AG09319 (cell line): Measurements from ENCODE around the gene NPC1.

ENCODE experiments used
- DNase-seq: peaks from one replicate; pipeline ENCODE4 v3.0.0-alpha.2; 2010; ENCODE audit warnings: low read depth; ENCODE audit errors: extremely low read depth
- TF ChIP-seq, protein P1 (sequence below): IDR thresholded peaks from 2 replicates; pipeline ENCODE4 v1.5.1; 2011; ENCODE audit warnings: low read depth, mild to moderate bottlenecking, inconsistent platforms, low read length, moderate library complexity

The NPC1 gene

DNA sequence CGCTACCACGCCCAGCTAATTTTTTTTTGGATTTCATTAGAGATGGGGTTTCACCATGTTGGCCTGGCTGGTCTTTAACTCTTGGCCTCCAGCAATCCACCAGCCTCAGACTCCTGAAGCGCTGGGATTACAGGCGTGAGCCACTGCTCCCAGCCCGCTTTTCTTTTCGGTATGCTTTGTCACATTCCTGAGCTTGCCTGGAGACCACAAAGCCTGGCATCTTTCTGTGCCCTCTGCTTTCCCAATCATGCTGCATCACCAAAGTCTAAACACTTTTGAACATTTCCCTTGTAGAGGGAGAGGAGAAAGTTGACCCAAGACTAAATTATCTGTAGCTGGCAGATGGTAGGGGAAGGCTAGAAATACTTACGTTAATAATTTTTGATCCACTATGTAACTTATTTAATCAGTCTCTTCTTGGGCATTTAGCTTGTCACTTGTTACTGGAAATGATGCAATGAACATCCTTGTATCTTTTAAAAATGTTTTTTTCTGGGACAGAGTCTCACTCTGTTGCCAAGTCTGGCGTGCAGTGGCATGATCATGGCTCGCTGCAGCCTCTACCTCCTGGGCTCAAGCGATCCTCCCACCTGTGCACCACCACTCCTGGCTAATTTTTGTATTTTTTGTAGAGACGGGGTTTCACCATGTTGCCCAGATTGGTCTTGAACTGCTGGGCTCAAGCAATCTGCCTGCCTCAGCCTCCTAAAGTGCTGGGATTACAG is 2.7 kb upstream of the NPC1 start:
- DNase-seq: no peak
- TF ChIP-seq, protein P1, sequence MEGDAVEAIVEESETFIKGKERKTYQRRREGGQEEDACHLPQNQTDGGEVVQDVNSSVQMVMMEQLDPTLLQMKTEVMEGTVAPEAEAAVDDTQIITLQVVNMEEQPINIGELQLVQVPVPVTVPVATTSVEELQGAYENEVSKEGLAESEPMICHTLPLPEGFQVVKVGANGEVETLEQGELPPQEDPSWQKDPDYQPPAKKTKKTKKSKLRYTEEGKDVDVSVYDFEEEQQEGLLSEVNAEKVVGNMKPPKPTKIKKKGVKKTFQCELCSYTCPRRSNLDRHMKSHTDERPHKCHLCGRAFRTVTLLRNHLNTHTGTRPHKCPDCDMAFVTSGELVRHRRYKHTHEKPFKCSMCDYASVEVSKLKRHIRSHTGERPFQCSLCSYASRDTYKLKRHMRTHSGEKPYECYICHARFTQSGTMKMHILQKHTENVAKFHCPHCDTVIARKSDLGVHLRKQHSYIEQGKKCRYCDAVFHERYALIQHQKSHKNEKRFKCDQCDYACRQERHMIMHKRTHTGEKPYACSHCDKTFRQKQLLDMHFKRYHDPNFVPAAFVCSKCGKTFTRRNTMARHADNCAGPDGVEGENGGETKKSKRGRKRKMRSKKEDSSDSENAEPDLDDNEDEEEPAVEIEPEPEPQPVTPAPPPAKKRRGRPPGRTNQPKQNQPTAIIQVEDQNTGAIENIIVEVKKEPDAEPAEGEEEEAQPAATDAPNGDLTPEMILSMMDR: no peak

DNA sequence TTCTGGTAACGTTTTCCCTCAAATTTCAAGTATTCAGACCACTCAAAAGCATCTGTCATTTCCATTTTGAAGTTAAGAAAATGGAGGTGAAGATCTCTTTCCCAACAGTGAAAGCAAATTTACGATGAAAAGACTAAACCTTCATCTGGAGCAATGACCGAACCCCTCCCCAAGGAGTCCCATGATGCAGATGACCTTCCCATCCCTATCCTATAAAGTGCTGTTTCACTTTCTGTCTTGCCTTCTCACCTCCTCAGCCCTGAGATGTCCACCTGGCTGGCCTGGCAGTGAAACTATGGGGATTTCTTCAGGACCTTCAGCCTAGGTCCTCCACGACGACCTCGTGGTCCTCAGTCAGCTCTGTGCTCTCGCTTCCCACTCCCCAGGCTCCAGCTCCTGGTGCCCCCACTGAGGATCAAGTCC is 925 bp upstream of the NPC1 start:
- TF ChIP-seq, protein P1: no peak
- no peak for DNase-seq

DNA sequence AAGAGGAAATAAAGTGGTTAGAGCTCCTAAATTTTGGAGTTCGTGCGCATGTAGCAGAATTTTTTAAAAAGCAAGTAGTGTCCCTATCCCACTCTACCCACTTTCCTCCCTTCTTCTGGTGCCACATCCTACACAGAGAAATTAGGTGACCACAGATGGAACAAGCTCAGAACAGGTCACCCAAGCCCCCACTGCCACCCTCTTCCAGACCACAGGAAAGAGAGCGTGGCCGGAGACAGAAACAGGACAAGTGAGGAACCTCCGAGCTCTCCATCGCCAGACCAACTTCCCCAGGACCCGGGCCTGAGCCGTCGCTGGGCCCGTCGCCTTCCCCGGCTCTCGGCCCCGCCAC is 433 bp downstream of the NPC1 start:
- TF ChIP-seq, protein P1: no peak
- DNase-seq: no peak

DNA sequence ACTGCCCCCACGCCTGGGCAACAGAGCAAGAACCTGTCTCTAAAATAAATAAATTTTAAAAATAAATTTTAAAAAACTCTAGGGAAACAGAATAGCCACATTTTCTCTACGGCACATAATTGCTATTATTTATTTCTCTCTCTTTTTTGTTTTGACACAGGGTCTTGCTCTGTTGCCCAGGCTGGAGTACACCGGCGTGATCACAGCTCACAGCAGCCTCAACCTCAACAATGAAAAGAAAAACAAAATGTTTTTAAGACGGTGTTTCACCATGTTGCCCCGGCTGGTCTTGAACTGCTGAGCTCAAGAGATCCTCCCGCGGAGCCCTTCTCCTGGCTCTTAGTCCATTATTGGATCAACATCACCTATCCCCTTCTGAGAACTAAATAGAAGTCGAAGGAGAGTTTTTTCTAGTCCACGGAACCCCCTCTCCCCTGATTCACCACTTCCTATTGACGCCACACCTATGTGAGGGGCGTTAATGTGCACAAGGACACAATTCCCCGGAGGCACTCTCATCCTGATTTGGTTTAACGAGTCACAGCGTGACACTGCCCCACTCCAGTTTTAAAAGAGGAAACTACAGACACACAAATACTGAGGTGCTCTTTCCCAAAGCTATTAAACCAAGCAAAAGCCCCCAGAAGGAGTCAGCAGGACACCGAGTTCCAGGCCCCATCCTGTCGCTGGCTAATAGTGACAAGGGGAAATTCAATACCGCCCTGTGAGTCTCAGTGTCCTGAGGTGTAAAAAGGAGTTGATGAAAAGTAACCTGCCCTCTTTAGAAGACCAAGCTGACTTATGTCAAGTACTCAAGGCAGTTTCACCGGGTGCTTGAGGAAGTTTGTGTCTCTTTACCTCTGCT is 1.1 kb downstream of the NPC1 start:
- TF ChIP-seq, protein P1: no peak
- no peak for DNase-seq

DNA sequence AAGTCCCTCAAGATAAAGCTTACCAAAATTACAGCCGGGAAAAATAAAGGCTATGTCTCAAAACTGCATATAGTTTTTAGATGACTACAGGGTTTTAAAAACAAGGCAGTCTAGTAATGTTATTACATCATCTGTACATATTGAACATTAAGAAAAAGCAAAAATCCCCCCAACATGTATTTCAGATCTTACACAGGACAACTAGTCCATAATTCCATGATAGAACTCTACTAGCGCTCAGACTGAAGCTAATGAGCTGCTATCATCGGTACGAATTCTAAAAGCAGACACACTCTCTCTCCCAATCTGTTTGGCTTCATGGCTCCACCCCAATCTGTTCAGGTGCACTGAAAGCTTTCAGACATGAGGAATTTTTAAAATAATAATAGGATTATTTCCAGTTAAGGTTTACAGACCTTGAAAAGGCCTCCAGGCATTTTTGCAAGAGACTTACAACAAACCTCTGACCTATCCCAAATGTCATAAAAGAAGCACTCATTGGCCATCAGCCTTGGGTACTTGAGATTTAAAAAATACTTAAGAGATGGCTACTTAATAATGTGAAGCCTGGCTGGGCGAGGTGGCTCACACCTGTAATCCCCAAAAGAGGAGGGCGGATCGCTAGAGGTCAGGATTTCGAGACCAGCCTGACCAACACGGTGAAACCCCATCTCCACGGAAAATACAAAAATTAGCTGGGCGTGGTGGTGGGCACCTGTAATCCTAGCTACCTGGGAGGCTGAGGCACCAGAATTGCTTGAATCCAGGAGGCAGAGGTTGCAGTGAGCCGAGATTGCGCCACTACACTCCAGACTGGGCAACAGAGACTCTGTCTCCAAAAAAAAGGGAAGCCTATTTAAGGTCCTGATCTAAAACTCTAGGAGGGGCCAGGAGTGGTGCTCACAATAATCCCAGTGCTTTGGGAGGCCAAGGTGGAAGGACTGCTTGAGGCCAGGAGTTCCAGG is 2.0 kb downstream of the NPC1 start:
- TF ChIP-seq, protein P1: no peak
- DNase-seq: no peak

DNA sequence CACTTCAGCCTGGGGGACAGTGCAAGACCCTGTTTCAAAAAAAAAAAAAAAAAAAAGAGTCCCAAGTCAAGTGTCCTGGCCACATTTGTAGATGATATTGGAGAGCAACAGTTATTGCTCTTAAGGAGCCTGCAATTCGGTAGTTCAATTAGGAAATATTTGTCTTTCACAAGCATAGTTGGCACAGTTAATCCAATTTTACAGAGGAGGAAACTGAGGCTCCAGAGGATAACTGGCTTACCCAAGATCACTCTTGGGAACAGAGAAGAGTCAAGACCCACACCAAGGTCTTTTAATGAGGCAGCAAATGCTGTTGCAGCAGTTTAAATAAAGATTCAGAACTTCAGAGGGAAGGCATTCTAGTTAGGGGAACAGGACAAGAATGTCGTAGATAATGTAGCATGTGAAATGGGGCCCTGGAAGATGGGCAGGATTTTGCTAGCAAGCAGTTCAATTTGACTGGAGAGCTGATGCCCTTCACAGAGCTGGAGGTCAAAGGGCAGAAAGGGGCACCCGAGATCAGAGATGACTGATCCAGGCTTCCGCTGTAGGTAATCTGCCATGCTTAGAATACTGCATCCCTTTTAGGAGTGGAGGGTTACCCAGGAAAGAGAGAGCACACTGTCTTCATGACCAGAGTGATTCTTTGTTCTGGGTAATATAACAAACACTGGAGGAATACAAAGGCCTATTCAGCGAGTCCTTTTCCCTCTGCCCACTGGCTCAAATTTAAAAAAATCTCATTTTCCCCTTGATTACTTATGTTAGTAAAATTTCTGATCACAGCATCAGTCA is 3.0 kb downstream of the NPC1 start:
- TF ChIP-seq, protein P1: no peak
- DNase-seq: no peak
